Choroid plexus epithelial cell (primary cell): Measurements from ENCODE around the gene CHRND.

Experiments used
- DNase-seq: peaks from one replicate; pipeline ENCODE4 v3.0.0-alpha.2; 2010; ENCODE audit warnings: low read depth
- H3K4me3 ChIP-seq: 2 replicates; pipeline ENCODE4 v1.5.1; 2011; ENCODE audit warnings: low read depth, mild to moderate bottlenecking, control low read depth, low read length, moderate library complexity
- TF ChIP-seq, protein P1 (sequence below): conservative IDR thresholded peaks from 2 replicates; pipeline ENCODE4 v1.5.1; 2011; ENCODE audit warnings: low read depth, mild to moderate bottlenecking, control low read depth, inconsistent platforms, low read length, moderate library complexity

The CHRND gene

DNA sequence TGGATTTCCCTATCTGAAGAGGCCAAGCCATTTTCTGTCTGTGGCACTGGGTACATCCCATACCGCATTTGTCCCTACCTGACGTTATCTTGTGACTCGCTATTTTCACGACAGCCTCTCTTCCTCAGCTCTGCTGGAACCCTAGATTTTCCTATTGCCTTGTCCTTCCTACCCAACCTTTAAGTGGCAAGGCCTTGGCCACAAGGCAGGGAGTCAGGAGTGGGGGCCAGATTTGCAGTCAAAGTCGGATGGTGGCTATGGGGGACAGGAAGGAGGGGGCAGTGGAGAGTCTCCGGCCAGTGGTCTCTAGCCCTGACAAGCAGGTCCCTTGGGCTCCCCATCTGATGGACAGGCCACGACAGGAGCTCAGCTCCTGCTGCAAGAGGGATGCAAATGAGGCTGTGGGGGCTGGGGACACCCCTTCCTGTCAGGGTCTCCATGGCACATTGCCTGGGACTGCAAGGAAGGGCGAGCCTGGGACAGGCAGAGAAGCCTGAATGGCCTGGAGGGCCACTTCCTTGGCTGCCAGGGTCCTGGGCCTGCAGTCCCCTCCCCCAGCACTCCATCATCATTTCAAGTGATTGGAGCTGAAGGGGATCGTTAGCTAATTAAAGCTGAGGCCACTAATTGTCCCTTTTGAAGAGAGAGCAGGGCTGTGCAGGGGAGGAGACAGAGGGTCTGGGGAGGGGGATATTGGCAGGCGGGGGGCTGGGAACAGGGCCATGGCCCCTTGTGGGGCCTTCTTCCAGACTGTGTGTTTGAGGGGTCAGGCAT, 32.1 kb upstream of the CHRND start:
- no peak for DNase-seq
- TF ChIP-seq, protein P1, sequence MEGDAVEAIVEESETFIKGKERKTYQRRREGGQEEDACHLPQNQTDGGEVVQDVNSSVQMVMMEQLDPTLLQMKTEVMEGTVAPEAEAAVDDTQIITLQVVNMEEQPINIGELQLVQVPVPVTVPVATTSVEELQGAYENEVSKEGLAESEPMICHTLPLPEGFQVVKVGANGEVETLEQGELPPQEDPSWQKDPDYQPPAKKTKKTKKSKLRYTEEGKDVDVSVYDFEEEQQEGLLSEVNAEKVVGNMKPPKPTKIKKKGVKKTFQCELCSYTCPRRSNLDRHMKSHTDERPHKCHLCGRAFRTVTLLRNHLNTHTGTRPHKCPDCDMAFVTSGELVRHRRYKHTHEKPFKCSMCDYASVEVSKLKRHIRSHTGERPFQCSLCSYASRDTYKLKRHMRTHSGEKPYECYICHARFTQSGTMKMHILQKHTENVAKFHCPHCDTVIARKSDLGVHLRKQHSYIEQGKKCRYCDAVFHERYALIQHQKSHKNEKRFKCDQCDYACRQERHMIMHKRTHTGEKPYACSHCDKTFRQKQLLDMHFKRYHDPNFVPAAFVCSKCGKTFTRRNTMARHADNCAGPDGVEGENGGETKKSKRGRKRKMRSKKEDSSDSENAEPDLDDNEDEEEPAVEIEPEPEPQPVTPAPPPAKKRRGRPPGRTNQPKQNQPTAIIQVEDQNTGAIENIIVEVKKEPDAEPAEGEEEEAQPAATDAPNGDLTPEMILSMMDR = no peak
- no peak overlapping the region for H3K4me3 ChIP-seq

DNA sequence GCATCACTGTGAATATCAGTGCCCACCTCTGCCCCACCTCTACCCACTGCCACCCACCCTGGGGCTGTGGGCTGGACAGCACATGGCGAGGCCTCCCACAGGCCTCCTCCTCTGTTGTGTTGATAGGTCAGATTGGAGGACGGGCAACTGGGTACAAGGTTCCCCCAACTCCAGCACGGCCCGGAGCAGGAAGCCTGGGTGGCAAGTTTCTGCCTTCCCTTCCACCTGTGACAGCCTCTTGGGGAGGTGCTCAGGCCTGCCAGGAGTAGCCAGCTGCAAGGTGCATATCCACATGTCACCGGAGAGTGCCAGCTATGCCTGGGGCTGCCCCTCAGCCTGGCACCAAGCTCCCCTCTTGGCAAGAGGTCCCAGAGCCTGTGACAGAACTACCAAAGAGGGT, 31.4 kb upstream of the CHRND start:
- TF ChIP-seq, protein P1 = no peak
- no peak overlapping the region for H3K4me3 ChIP-seq
- DNase-seq = no peak

DNA sequence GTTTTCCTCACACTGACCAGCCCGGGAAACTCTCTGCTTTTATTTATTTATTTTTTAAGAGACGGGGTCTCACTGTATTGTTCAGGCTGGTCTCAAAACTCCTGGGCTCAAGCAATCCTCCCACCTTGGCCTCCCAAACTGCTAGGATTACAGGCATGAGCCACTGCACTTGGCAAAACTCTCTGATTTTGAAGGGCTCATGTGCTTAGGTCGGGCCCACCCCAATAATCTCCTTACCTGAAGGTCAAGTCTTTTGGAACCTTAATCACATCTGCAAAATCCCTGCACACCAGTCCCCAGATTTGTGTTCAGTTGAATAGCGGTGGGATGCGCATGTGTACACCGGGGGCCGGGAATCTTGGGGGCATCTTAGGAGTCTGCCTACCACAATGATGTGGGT, 30.7 kb upstream of the CHRND start:
- no peak for DNase-seq
- TF ChIP-seq, protein P1 = no peak
- H3K4me3 ChIP-seq = no peak overlapping the region

DNA sequence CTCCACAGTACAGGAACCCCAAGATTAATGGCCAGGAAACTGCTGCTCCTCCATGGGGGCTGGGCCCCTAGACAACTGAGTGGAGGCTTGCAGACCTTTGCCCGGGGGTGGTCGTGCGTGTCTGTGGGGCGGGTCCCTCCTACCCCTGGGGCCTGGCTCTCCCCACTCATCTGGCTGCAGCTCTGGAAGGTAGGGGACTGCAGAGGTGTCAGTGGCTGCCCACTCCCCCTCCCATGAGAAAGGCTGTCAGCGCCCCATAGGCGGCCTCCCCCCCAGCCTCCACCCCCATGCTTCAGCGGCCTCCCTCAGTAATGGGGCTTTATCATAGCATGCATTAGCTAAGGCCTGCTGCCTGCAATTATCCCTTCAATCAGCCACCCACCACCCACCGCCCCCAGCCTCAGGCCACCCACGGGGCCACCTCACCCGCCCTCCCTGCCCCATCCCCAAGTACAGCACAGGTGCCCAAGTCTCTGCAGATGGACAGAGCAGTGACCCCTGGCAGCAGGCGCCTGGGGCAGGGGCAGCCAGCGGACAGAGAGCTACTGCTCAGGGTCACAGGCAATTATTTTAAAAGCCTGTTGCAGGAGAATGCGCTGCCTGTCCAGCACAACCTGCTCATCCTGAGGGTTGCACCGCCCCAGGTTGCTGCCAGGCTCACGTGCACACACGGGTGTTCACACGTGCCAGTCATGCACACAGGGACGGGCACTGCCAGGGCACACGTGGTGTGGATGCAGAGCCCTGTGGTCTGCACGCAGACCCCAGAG, 29.3 kb upstream of the CHRND start:
- no peak for DNase-seq
- TF ChIP-seq, protein P1 = no peak
- H3K4me3 ChIP-seq = no peak overlapping the region

DNA sequence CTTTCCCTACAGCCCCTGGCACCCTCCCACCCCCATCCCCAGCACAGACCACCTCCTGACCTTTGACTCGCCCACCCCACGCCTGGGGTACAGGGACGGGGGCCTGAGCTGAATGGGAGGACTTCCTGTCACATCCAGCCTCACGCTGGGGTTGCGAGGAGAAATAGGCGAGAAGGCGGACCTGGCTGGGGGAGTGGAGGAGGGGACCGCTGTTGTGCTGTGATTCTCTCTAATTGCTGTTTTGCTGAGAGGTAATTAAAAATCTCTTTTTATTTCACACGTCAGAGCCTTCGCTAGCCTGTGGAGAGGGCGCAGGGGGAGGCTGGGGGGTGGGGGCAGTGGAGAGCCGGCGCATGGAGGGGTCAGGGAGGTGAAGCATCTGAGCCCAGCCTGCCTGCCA, 28.6 kb upstream of the CHRND start:
- no peak for DNase-seq
- H3K4me3 ChIP-seq = no peak overlapping the region
- TF ChIP-seq, protein P1 = no peak

DNA sequence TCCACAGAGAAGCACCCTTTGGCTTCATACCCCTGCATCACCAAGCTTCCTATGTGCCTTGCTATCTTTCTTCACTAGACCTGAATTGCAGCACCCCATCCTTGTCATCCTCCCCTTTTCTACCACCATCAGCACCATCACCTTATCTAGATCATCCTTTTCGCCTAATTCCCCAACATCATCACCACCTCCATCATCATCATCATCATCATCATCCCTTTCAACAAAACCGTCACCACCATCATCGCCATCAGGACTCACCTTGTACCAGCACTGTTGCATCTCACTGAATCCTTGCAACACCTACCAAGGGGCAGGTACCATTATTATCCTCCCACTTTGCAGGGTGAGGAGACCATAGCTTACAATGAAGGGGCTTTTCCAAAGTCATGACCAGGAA, 27.5 kb upstream of the CHRND start:
- H3K4me3 ChIP-seq = no peak overlapping the region
- TF ChIP-seq, protein P1 = no peak
- no peak for DNase-seq
